HEK293 (cell line): Measurements from ENCODE around the gene RASSF5.

Experiments used
- CTCF ChIA-PET: fragments of 350-600 bp; formaldehyde crosslinking; extraction: SDS; loops from one replicate; lab custom pipeline; 2021; ENCODE audit warnings: antibody characterized with exemption; lab: Yijun Ruan, JAX
- POLR2A ChIA-PET: fragments of 300-600 bp; formaldehyde crosslinking; extraction: SDS; loops from one replicate; lab custom pipeline; 2020; ENCODE audit warnings: antibody characterized with exemption, inconsistent platforms; lab: Yijun Ruan, JAX
- H3K27ac ChIP-seq: fragments of 200-500 bp; sonication (Bioruptor generic); 2 replicates; pipeline ENCODE4 v1.5.1; 2014; ENCODE audit warnings: low read depth, low read length, control low read depth, inconsistent platforms; ENCODE audit errors: extremely low read depth
- H3K36me3 ChIP-seq, 2 experiments: fragments of 200-500 bp in 1 of 2; sonication (Bioruptor generic) in 1 of 2; 1 replicate in 1 of 2; 2 replicates in 1 of 2; pipeline ENCODE4 v1.5.1; 2014 to 2017; ENCODE audit warnings: inconsistent platforms in 2 of 2, low read length in 2 of 2; ENCODE audit not compliant: control insufficient read depth in 2 of 2, insufficient read depth in 1 of 2
- H3K4me1 ChIP-seq: fragments of 200-500 bp; sonication (Bioruptor generic); 2 replicates; pipeline ENCODE4 v1.5.1; 2014; ENCODE audit warnings: mild to moderate bottlenecking, low read length, inconsistent platforms; ENCODE audit not compliant: control insufficient read depth, insufficient read depth
- H3K4me3 ChIP-seq: 2 replicates; pipeline ENCODE4 v1.5.1; 2011; ENCODE audit warnings: low read depth, mild to moderate bottlenecking, control low read depth, low read length, moderate library complexity
- H3K9me3 ChIP-seq: fragments of 200-500 bp; sonication (Bioruptor generic); 2 replicates; pipeline ENCODE4 v1.5.1; 2014; ENCODE audit warnings: low read depth, low read length, inconsistent platforms; ENCODE audit not compliant: control insufficient read depth, insufficient read depth
- EGR2 ChIP-seq: fragments of 450-650 bp; formaldehyde crosslinking; IDR thresholded peaks from 2 replicates; pipeline ENCODE4 v1.5.1; 2016; ENCODE audit warnings: low read depth, missing biosample characterization, missing genetic modification characterization
- ELK4 ChIP-seq: IDR thresholded peaks from 2 replicates; pipeline ENCODE4 v1.6.1; 2011; ENCODE audit warnings: mild to moderate bottlenecking, low read depth, low read length, borderline replicate concordance
- GLI2 ChIP-seq: fragments of 450-650 bp; formaldehyde crosslinking; IDR thresholded peaks from 2 replicates; pipeline ENCODE4; 2017; ENCODE audit warnings: missing biosample characterization, missing genetic modification characterization, low read depth, borderline replicate concordance
- GLIS1 ChIP-seq: fragments of 450-650 bp; formaldehyde crosslinking; IDR thresholded peaks from 2 replicates; pipeline ENCODE4 v1.5.1; 2016; ENCODE audit warnings: missing biosample characterization, missing genetic modification characterization
- HOXA7 ChIP-seq: sonication (generic); formaldehyde crosslinking; IDR thresholded peaks from 2 replicates; pipeline ENCODE4 v1.8.1; 2022; ENCODE audit warnings: missing genetic modification reagents, borderline replicate concordance
- MYNN ChIP-seq: fragments of 450-650 bp; formaldehyde crosslinking; IDR thresholded peaks from 2 replicates; pipeline ENCODE4 v1.5.1; 2016; ENCODE audit warnings: missing biosample characterization, missing genetic modification characterization, borderline replicate concordance
- PRDM6 ChIP-seq: fragments of 450-650 bp; formaldehyde crosslinking; IDR thresholded peaks from 2 replicates; pipeline ENCODE4 v1.5.1; 2017; ENCODE audit warnings: missing biosample characterization, missing genetic modification characterization
- REPIN1 ChIP-seq: fragments of 450-650 bp; formaldehyde crosslinking; IDR thresholded peaks from 2 replicates; pipeline ENCODE4 v1.5.1; 2017; ENCODE audit warnings: missing biosample characterization, missing genetic modification characterization, low read depth
- WT1 ChIP-seq: fragments of 450-650 bp; formaldehyde crosslinking; IDR thresholded peaks from 2 replicates; pipeline ENCODE4 v1.5.1; 2016; ENCODE audit warnings: missing biosample characterization, missing genetic modification characterization
- ZBTB11 ChIP-seq: fragments of 450-650 bp; formaldehyde crosslinking; conservative IDR thresholded peaks from 2 replicates; pipeline ENCODE4 v1.5.1; 2016; ENCODE audit warnings: low read depth, missing biosample characterization, missing genetic modification characterization
- ZBTB20 ChIP-seq: fragments of 450-650 bp; formaldehyde crosslinking; IDR thresholded peaks from 2 replicates; pipeline ENCODE4 v1.5.1; 2016; ENCODE audit warnings: missing biosample characterization, missing genetic modification characterization
- ZBTB48 ChIP-seq: fragments of 450-650 bp; formaldehyde crosslinking; IDR thresholded peaks from 2 replicates; pipeline ENCODE4 v1.5.1; 2016; ENCODE audit warnings: missing biosample characterization, missing genetic modification characterization
- ZBTB8A ChIP-seq: fragments of 450-650 bp; formaldehyde crosslinking; IDR thresholded peaks from 2 replicates; pipeline ENCODE4 v1.5.1; 2016; ENCODE audit warnings: missing biosample characterization, missing genetic modification characterization
- ZFHX2 ChIP-seq: fragments of 450-650 bp; formaldehyde crosslinking; conservative IDR thresholded peaks from 2 replicates; pipeline ENCODE4 v1.5.1; 2016; ENCODE audit warnings: missing biosample characterization, missing genetic modification characterization
- ZFP69B ChIP-seq: fragments of 450-650 bp; formaldehyde crosslinking; IDR thresholded peaks from 2 replicates; pipeline ENCODE4 v1.5.1; 2016; ENCODE audit warnings: missing biosample characterization, missing genetic modification characterization
- ZNF239 ChIP-seq: fragments of 450-650 bp; formaldehyde crosslinking; IDR thresholded peaks from 2 replicates; pipeline ENCODE4 v1.5.1; 2016; ENCODE audit warnings: missing biosample characterization, missing genetic modification characterization
- ZNF473 ChIP-seq: fragments of 450-650 bp; formaldehyde crosslinking; IDR thresholded peaks from 2 replicates; pipeline ENCODE4 v1.5.1; 2017; ENCODE audit warnings: missing biosample characterization, missing genetic modification characterization
- ZNF48 ChIP-seq: fragments of 450-650 bp; formaldehyde crosslinking; IDR thresholded peaks from 2 replicates; pipeline ENCODE4 v1.5.1; 2016; ENCODE audit warnings: missing biosample characterization, missing genetic modification characterization
- ZNF488 ChIP-seq: fragments of 450-650 bp; formaldehyde crosslinking; IDR thresholded peaks from 2 replicates; pipeline ENCODE4 v1.5.1; 2016; ENCODE audit warnings: missing biosample characterization, missing genetic modification characterization
- ZNF549 ChIP-seq: fragments of 450-650 bp; IDR thresholded peaks from 2 replicates; pipeline ENCODE4 v1.5.1; 2018; ENCODE audit warnings: missing biosample characterization, missing genetic modification characterization, mild to moderate bottlenecking, inconsistent platforms, moderate library complexity
- ZNF585B ChIP-seq: fragments of 450-650 bp; formaldehyde crosslinking; IDR thresholded peaks from 2 replicates; pipeline ENCODE4 v1.5.1; 2016; ENCODE audit warnings: missing biosample characterization, missing genetic modification characterization
- ZNF629 ChIP-seq: fragments of 450-650 bp; formaldehyde crosslinking; IDR thresholded peaks from 2 replicates; pipeline ENCODE4 v1.5.1; 2017; ENCODE audit warnings: missing biosample characterization, missing genetic modification characterization
- ZNF704 ChIP-seq: fragments of 450-650 bp; formaldehyde crosslinking; IDR thresholded peaks from 2 replicates; pipeline ENCODE4 v1.5.1; 2016; ENCODE audit warnings: missing biosample characterization, missing genetic modification characterization
- ZNF747 ChIP-seq: fragments of 450-650 bp; formaldehyde crosslinking; IDR thresholded peaks from 2 replicates; pipeline ENCODE4 v1.5.1; 2016; ENCODE audit warnings: missing biosample characterization, missing genetic modification characterization
- ZSCAN16 ChIP-seq: fragments of 450-650 bp; formaldehyde crosslinking; IDR thresholded peaks from 2 replicates; pipeline ENCODE4 v1.5.1; 2016; ENCODE audit warnings: missing biosample characterization, missing genetic modification characterization

RASSF5 gene

GRCh38 chr1:206518743-206519142 is 11.4 kb downstream of the RASSF5 start:
- Histone ChIP-seq H3K4me3 (no peak overlapping the region), H3K36me3 (no peaks in the 10 kb centered on the region), H3K9me3 (no peaks in the 10 kb centered on the region), H3K27ac (no peak overlapping the region), H3K4me1 (no peaks in the 10 kb centered on the region)
- TF ChIP-seq REPIN1 (tag by site-specific recombination) (no peak), ZNF549 (tag by site-specific recombination) (no peak), ZNF473 (tag by site-specific recombination) (no peak), ZNF747 (tag by site-specific recombination) (no peak), ZNF488 (tag by site-specific recombination) (no peak), ZNF48 (tag by site-specific recombination) (no peak), HOXA7 (CRISPR knock-in tag) (no peak), MYNN (tag by site-specific recombination) (no peak), EGR2 (tag by site-specific recombination) (no peak), ZNF629 (tag by site-specific recombination) (no peak), ZFP69B (tag by site-specific recombination) (no peak), ZNF585B (tag by site-specific recombination) (no peak), ELK4 (no peak), ZFHX2 (tag by site-specific recombination) (no peak), ZBTB20 (tag by site-specific recombination) (no peak), ZNF239 (no peak)
- ChIA-PET POLR2A (no interaction called here), CTCF (interaction anchor here (0.6 to 1.1 kb wide), 3 partner anchors 40 to 1315 kb away, joined by 3 read pairs; no protein-coding TSS in a partner anchor)

- POLR2A ChIA-PET, result no interaction called here
- no peak overlapping the region for H3K27ac ChIP-seq
- no peaks in the 10 kb centered on the region for H3K4me1 ChIP-seq
- no peak overlapping the region for H3K4me3 ChIP-seq
- no peaks in the 10 kb centered on the region for H3K36me3 ChIP-seq
- CTCF ChIA-PET, result interaction anchor here (0.6 to 1.8 kb wide), 3 partner anchors 24 to 453 kb away, joined by 3 to 6 read pairs (median 3); no protein-coding TSS in a partner anchor
- H3K9me3 ChIP-seq, result no peaks in the 10 kb centered on the region
- TF ChIP-seq GLIS1 (tag by site-specific recombination) (peak; percentile 96), GLI2 (tag by site-specific recombination) (no peak), ZSCAN16 (no peak)
Measured at GRCh38 chr1:206521127-206521526, 13.8 kb downstream of the RASSF5 start.

- no peaks in the 10 kb centered on the region for H3K9me3 ChIP-seq
- H3K4me1 ChIP-seq, result no peaks in the 10 kb centered on the region
- ChIA-PET CTCF (interaction anchor here (1.8 kb wide), 1 partner anchor 23 kb away, joined by 6 read pairs; no protein-coding TSS in a partner anchor), POLR2A (no interaction called here)
- H3K27ac ChIP-seq, result no peak overlapping the region
- H3K36me3 ChIP-seq, result no peaks in the 10 kb centered on the region
- no peak overlapping the region for H3K4me3 ChIP-seq
- no peak for TF ChIP-seq WT1 (tag by site-specific recombination)
- no peak for TF ChIP-seq ZBTB8A
- no peak for TF ChIP-seq ZNF704 (tag by site-specific recombination)
- no peak for TF ChIP-seq ZBTB48 (tag by site-specific recombination)
- no peak for TF ChIP-seq PRDM6 (tag by site-specific recombination)
- TF ChIP-seq ZBTB11 (tag by site-specific recombination), result no peak
Measured at GRCh38 chr1:206521694-206522402, 14.5 kb downstream of the RASSF5 start.
